ENCODE measurements around the gene ATF7.

The ATF7 gene

GRCh38 chr12:53516758-53517455 lies 109.3 kb downstream of the ATF7 start:
- Histone ChIP-seq H3K9ac (ENCODE audit: low read length) (no peak overlapping the region), H3K27me3 (ENCODE audit: low read depth, low read length) (no peaks in the 10 kb centered on the region), H3K4me1 (ENCODE audit: low read length) (no peaks in the 10 kb centered on the region), H3K4me2 (ENCODE audit: low read length) (no peak overlapping the region), H3K27ac (ENCODE audit: low read length) (no peak overlapping the region), H3K36me3 (replicated peaks; ENCODE audit: low read depth, low read length) (peaks cover 3% of the 10 kb centered on the region), H3K9me3 (ENCODE audit: insufficient read depth, low read length) (no peaks in the 10 kb centered on the region), H4K20me1 (ENCODE audit: insufficient read depth, low read length) (no peaks in the 10 kb centered on the region), H3K4me3 (ENCODE audit: low read length) (no peak overlapping the region), H3K79me2 (ENCODE audit: low read length) (no peaks in the 10 kb centered on the region), H2AFZ (ENCODE audit: low read depth, low read length) (no peak overlapping the region)
- no peak for TF ChIP-seq CTCF (IDR thresholded peaks at IDR 0.05; ENCODE audit: low read depth, low read length)
- TF ChIP-seq EZH2phosphoT487 (IDR thresholded peaks at IDR 0.05; ENCODE audit: low read depth) = no peak

- Histone ChIP-seq H3K4me1 (ENCODE audit: low read length) (no peaks in the 10 kb centered on the region), H3K4me3 (ENCODE audit: low read length) (no peak overlapping the region), H3K9ac (ENCODE audit: low read length) (no peak overlapping the region), H3K27ac (ENCODE audit: low read length) (no peak overlapping the region), H4K20me1 (ENCODE audit: insufficient read depth, low read length) (no peaks in the 10 kb centered on the region), H3K79me2 (ENCODE audit: low read length) (no peaks in the 10 kb centered on the region), H3K4me2 (ENCODE audit: low read length) (no peak overlapping the region), H3K27me3 (ENCODE audit: low read depth, low read length) (no peaks in the 10 kb centered on the region), H3K9me3 (ENCODE audit: insufficient read depth, low read length) (no peaks in the 10 kb centered on the region), H2AFZ (ENCODE audit: low read depth, low read length) (no peak overlapping the region), H3K36me3 (replicated peaks; ENCODE audit: low read depth, low read length) (peaks cover 3% of the 10 kb centered on the region)
- TF ChIP-seq EZH2phosphoT487 (IDR thresholded peaks at IDR 0.05; ENCODE audit: low read depth) (no peak), CTCF (IDR thresholded peaks at IDR 0.05; ENCODE audit: low read depth, low read length) (no peak)
Measured at GRCh38 chr12:53515291-53515680, 110.9 kb downstream of the ATF7 start.

- Histone ChIP-seq H3K4me2 (ENCODE audit: low read length) (no peak overlapping the region), H3K4me3 (ENCODE audit: low read length) (no peak overlapping the region), H2AFZ (ENCODE audit: low read depth, low read length) (no peak overlapping the region), H3K9me3 (ENCODE audit: insufficient read depth, low read length) (no peaks in the 10 kb centered on the region), H3K36me3 (replicated peaks; ENCODE audit: low read depth, low read length) (peaks cover 3% of the 10 kb centered on the region), H3K79me2 (ENCODE audit: low read length) (no peaks in the 10 kb centered on the region), H3K4me1 (ENCODE audit: low read length) (no peaks in the 10 kb centered on the region), H3K27me3 (ENCODE audit: low read depth, low read length) (no peaks in the 10 kb centered on the region), H4K20me1 (ENCODE audit: insufficient read depth, low read length) (no peaks in the 10 kb centered on the region), H3K27ac (ENCODE audit: low read length) (no peak overlapping the region), H3K9ac (ENCODE audit: low read length) (no peak overlapping the region)
- TF ChIP-seq EZH2phosphoT487 (IDR thresholded peaks at IDR 0.05; ENCODE audit: low read depth) = no peak
- TF ChIP-seq CTCF (IDR thresholded peaks at IDR 0.05; ENCODE audit: low read depth, low read length) = no peak
Measured at GRCh38 chr12:53514628-53515290, 111.4 kb downstream of the ATF7 start.

GRCh38 chr12:53513712-53514410 lies 112.3 kb downstream of the ATF7 start:
- Histone ChIP-seq H3K9ac (ENCODE audit: low read length) (no peak overlapping the region), H3K27me3 (ENCODE audit: low read depth, low read length) (no peaks in the 10 kb centered on the region), H3K4me1 (ENCODE audit: low read length) (no peaks in the 10 kb centered on the region), H3K79me2 (ENCODE audit: low read length) (no peaks in the 10 kb centered on the region), H3K4me2 (ENCODE audit: low read length) (no peak overlapping the region), H3K27ac (ENCODE audit: low read length) (no peak overlapping the region), H3K36me3 (replicated peaks; ENCODE audit: low read depth, low read length) (peaks cover 3% of the 10 kb centered on the region), H3K4me3 (ENCODE audit: low read length) (no peak overlapping the region), H3K9me3 (ENCODE audit: insufficient read depth, low read length) (no peaks in the 10 kb centered on the region), H4K20me1 (ENCODE audit: insufficient read depth, low read length) (no peaks in the 10 kb centered on the region), H2AFZ (ENCODE audit: low read depth, low read length) (no peak overlapping the region)
- no peak for TF ChIP-seq EZH2phosphoT487 (IDR thresholded peaks at IDR 0.05; ENCODE audit: low read depth)

Data from OCI-LY3 (cell line).